GM12874 (cell line): Measurements from ENCODE around the gene ADCY4.

Experiments used
- TF ChIP-seq, protein P1 (sequence below): IDR thresholded peaks from 2 replicates; pipeline ENCODE4 v1.5.1; 2011; ENCODE audit warnings: low read depth, mild to moderate bottlenecking, control low read depth, low read length, moderate library complexity; ENCODE audit not compliant: insufficient read depth

ADCY4 gene

DNA sequence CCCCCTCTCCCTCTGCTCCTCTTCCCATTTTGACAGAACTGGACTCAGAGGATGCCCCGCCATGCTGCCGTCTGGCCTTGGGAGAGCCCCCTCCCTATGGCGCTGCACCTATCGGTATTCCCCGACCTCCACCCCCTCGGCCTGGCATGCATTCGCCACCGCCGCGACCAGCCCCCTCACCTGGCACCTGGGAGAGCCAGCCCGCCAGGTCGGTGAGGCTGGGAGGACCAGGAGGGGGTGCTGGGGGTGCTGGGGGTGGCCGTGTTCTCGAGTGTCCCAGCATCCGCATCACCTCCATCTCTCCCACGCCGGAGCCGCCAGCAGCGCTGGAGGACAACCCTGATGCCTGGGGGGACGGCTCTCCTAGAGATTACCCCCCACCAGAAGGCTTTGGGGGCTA is 34.6 kb upstream of the ADCY4 start:
- TF ChIP-seq, protein P1, sequence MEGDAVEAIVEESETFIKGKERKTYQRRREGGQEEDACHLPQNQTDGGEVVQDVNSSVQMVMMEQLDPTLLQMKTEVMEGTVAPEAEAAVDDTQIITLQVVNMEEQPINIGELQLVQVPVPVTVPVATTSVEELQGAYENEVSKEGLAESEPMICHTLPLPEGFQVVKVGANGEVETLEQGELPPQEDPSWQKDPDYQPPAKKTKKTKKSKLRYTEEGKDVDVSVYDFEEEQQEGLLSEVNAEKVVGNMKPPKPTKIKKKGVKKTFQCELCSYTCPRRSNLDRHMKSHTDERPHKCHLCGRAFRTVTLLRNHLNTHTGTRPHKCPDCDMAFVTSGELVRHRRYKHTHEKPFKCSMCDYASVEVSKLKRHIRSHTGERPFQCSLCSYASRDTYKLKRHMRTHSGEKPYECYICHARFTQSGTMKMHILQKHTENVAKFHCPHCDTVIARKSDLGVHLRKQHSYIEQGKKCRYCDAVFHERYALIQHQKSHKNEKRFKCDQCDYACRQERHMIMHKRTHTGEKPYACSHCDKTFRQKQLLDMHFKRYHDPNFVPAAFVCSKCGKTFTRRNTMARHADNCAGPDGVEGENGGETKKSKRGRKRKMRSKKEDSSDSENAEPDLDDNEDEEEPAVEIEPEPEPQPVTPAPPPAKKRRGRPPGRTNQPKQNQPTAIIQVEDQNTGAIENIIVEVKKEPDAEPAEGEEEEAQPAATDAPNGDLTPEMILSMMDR: no peak

GRCh38 chr14:24368562-24369252 is 33.8 kb upstream of the ADCY4 start:
- TF ChIP-seq, protein P1: 0 out of 2 replicates have a peak, but pooled peaks have one; percentile 4

DNA sequence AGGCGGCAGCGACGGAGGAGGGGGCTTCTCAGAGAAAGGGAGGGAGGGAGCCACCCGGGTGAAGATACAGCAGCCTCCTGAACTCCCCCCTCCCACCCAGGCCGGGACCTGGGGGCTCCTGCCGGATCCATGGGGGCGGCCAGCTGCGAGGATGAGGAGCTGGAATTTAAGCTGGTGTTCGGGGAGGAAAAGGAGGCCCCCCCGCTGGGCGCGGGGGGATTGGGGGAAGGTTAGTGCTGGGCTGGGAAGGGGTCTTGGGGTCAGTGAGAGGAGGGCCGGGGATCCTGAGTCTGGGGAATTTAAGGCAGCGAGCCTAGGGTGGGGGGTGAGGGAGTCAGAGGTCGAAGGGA is 33.3 kb upstream of the ADCY4 start:
- TF ChIP-seq, protein P1: no peak

DNA sequence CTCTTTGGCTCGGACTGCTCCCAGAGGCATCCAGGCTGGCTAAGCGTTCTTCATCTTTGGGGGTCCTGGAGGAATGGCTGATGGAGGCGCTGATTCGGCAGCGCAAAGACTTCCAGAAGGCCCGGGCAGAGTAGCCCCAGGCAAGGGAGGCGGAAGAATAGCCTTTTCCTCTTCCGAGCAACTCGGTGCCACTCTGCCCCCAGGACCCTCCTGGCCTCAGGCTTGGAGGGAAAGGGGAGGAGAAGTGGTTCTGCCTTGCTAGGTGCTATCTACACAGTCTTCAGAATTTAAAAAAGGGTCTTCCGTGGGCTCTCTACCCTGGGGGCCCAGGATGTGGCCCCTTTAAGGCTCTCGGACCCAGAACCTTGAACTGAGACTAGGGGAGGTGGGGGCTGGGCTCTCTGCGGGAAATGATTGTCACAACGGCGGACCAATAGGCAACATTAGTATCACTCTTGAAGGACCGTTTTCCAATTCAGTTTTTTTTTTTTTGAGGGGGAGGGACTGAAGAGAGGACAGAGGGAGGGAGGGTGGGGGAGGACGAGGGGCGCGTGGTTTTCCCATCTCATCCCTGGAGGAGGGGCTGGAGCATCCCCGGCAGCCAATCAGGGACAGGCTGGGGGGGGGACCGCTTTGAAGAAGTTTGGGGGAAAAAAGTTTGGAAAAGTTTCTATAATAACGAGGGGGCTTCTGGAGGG is 32.8 kb upstream of the ADCY4 start, which contains the start of gene NFATC4:
NFATC4 (plus strand) TSS at position 671 of the 698 bp plus-strand sequence. CDS start 157 bp downstream, outside the sequence.
- TF ChIP-seq, protein P1: no peak

DNA sequence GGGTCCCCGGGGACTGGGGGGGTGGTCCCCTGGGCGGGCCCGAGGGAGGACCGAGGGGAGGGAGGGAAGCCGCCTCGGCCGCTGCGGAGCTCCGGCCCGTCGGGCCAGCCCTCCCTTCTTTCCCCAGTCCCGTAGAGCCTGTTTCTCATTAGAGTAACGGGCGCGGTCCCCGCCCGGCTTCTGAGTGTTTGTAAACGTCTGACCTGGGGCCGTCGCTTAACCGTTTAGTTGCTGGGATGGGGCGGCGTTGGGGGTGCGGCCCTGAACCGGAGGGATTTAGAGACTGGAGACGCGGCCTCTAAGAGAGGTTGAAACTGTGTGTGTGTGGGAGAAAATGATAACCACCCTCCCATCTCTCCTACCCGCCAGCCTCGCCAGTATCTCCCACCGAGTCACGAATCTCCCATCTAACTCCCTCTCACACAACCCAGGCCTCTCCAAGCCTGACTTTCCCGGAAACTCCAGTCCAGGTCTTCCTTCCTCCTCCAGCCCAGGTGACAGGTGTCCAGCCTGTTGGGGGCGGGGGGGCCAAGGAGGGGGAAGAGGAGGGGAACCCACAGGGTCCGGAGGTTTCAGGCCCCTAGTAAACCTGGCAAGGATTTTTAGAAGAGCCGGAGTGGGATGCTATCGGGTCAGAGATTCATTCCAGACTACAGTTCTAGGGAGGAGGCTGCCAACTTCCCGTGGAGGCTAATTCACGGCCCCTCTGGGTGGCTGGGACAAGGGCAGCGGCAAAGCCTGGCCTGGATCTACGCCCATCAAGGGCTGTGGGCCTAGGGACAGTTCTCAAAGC is 32.0 kb upstream of the ADCY4 start:
- TF ChIP-seq, protein P1: no peak

GRCh38 chr14:24366413-24366720 is 31.5 kb upstream of the ADCY4 start:
- TF ChIP-seq, protein P1: no peak
